Measurements from ENCODE around the gene ANKS1A.
A peak's percentile ranks its signal among the peaks of the same experiment; 100 is the strongest.

ANKS1A gene

DNA sequence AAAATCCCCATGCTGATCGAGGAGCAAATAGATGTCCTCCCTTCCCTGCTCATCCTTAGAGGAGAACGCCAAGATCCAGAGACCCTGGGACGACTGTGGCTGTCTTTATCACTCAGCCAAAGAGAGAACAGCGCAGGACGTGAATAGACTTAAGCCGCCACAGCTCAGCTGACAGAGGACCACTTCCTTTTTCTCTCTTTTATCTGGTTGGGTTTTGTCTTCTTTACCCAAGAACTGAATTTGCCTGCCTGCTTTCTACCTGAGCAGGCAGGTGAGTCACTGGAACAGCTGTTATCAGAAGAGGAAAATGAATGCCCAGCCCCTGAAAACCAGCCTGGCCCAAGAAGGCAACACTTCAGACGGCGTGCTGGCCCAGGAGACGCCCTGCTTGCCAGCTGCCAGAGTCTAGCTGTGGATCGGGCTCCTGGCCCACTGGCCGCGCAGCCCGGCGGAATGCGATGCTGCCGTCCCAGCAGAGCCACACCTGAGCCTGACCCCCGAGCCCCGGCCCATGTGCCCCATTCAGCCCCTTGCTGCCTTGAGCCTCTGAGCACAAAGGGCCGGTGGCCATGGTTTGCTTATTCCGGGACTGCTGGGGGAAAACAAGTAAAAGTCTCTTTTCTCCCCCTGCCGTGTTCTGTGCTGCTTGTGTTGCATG, 169.9 kb downstream of the ANKS1A start:
- no peaks in the 10 kb centered on the region for H3K9me3 Mint-ChIP-seq
- peaks cover 20% of the 10 kb centered on the region for H3K4me1 Mint-ChIP-seq
- no peak for DNase-seq
- H3K27ac Mint-ChIP-seq, result peak overlapping the region; percentile 8 to 76
- no peak overlapping the region for H3K4me3 Mint-ChIP-seq
- no peak for ATAC-seq
- no peaks in the 10 kb centered on the region for H3K27me3 Mint-ChIP-seq

DNA sequence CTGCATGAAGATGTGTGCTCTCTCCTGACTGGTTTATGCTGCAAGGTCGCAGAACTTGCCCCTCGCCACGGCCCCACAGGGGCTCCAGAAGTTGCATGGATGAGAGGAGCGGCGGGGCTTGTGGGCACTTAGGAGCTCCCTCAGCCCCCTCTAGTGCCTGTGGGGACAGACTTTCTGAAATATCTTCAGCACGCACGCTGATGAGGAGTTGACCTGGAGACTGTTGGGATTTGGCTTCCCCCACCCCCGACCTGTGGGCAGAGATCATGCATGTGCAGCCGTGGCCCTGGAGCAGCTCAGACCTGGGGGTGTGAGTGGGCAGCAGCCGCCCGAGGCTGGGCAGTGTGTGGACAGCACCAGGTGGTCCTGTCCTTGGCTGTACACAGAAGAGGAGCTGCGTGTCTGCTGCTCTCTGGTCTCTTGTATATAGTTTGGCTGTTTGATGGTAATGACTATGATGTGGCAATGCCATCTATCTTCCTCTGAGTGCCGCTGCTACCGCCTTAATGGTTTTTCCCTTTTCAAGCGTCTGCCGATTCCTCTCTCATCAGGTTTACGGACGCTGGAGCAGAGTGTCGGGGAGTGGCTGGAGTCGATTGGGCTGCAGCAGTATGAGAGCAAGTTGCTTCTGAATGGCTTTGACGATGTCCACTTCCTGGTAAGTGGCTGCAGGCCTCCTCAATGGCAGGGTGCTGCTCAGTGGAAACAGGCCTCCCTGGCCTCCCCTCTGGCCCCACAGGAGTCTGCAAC, 170.7 kb downstream of the ANKS1A start:
- Mint-ChIP-seq H3K9me3 (no peaks in the 10 kb centered on the region), H3K27me3 (no peaks in the 10 kb centered on the region), H3K4me1 (peaks cover 20% of the 10 kb centered on the region), H3K27ac (peak overlapping the region; percentile 48 to 58), H3K4me3 (no peak overlapping the region)
- DNase-seq, result no peak
- no peak for ATAC-seq

GRCh38 chr6:35061102-35061615, 172.1 kb downstream of the ANKS1A start:
- no peak overlapping the region for H3K27ac Mint-ChIP-seq
- H3K9me3 Mint-ChIP-seq, result no peaks in the 10 kb centered on the region
- H3K4me3 Mint-ChIP-seq, result no peak overlapping the region
- H3K27me3 Mint-ChIP-seq, result no peaks in the 10 kb centered on the region
- DNase-seq (no peak), ATAC-seq (no peak)
- H3K4me1 Mint-ChIP-seq, result peaks cover 20% of the 10 kb centered on the region

DNA sequence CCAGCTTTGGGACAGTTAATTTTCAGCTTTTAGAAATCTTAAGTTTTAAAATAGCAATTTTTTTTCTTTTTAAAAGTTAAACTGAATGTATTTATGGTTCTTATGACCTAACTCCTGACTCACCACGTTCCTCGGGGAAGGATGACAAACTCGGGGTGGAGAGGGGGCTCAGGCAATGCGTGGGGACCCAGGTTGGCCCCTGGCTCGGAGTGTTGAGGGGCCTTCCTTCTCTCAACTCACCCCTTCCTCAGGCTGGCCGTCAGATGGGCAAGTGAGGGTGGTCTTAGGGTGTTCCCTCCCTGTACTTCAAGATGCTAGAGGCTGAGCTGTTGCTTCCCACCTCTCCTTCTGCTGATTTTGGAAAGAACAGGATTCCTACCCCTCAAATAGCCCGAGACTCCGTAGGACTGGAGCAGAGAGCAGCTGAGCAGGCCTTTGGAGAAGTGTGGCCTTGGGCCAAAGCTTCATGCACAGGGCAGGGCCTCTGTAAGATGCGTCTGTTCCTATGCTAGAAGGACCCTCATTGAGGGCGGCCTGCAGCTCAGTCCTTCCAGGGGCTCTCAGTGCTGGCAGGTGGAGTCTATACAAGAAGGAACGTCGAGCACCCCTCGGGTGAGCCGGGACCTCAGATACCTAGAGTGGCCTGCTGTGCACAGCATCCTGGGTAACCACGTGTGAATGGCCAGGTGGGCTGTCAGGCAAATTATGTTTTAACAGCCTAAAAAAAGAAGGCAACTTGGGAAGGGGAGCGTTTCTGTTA, 172.8 kb downstream of the ANKS1A start:
- peaks cover 20% of the 10 kb centered on the region for H3K4me1 Mint-ChIP-seq
- H3K9me3 Mint-ChIP-seq, result no peaks in the 10 kb centered on the region
- H3K4me3 Mint-ChIP-seq, result no peak overlapping the region
- ATAC-seq, result no peak
- DNase-seq, result no peak
- no peaks in the 10 kb centered on the region for H3K27me3 Mint-ChIP-seq
- peak overlapping the region in 1 of 2 donors; percentile 8 for H3K27ac Mint-ChIP-seq

- Mint-ChIP-seq H3K9me3 (no peaks in the 10 kb centered on the region), H3K4me3 (no peak overlapping the region), H3K4me1 (peaks cover 20% of the 10 kb centered on the region), H3K27ac (no peak overlapping the region), H3K27me3 (no peaks in the 10 kb centered on the region)
- DNase-seq, result no peak
- no peak for ATAC-seq
Observed at GRCh38 chr6:35062676-35063574, 173.9 kb downstream of the ANKS1A start.

DNA sequence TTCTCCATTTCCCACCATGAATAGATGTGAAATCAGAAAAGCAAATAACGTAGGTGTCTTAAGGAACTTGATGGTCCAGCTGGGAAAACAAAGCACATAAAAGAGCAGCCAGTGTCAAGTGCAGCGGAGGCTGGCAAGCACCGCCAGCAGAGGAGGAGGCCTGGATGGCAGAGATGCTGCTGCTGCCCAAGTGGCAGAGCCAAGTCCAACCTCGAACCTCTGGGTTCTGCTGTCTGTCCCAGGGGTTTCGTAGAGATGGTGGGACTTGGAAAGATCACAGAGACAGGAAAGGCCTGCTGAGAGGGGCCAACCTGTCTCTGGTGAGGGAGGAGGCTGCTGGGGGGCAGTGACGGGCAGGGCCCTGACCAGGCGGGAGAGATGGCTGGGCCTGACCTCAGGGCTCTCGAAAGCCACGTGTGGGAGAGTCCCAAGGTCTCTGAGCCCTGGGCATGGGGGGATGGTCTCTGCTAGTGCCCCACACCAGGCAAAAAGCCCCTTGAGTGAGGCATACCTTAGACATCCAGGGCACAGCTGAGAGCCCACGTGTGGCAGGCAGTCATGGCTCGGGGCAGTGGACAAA, 174.7 kb downstream of the ANKS1A start:
- Mint-ChIP-seq H3K9me3 (no peaks in the 10 kb centered on the region), H3K27ac (peak overlapping the region in 1 of 2 donors; percentile 77), H3K4me1 (peaks cover 12% of the 10 kb centered on the region), H3K27me3 (no peaks in the 10 kb centered on the region), H3K4me3 (no peak overlapping the region)
- DNase-seq (no peak), ATAC-seq (no peak)

GRCh38 chr6:35064290-35064689, 175.2 kb downstream of the ANKS1A start:
- DNase-seq (no peak), ATAC-seq (no peak)
- H3K27me3 Mint-ChIP-seq, result no peaks in the 10 kb centered on the region
- peaks cover 7% of the 10 kb centered on the region for H3K4me1 Mint-ChIP-seq
- H3K9me3 Mint-ChIP-seq, result no peaks in the 10 kb centered on the region
- H3K27ac Mint-ChIP-seq, result peak overlapping the region in 1 of 2 donors; percentile 73
- H3K4me3 Mint-ChIP-seq, result no peak overlapping the region

DNA sequence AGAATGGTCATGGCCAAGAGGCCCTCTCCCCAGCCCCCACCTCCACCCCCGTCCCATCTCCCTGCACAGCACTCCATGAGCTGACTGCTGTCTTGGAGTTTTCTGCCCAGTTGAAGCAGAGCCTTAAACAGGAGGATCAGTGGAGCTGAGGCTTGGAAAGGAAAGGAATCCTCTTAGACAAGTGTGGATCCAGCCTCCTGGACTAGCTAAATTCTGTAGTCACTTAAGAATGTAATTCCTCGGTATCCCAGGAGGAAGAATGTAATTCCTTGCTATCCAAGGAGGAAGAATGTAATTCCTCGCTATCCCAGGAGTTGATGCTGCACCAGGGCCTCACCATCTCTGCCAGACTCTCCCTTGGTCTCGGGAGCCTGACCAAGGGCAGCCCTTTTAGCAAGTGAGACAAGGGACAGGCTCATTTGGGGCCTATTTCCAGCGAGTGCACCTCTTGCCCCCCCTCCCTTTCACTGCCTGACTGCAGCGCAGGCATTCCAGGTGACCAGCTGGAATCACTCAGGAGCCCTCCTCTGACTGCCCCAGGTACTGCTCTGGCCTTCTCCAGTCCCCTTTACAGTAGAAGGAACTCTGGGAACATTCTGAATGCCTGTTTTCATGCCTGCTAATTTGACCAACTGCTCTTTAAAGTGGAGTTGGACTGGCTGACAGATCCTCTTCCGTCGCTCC, 175.8 kb downstream of the ANKS1A start:
- peak overlapping the region in 1 of 2 donors; percentile 73 for H3K27ac Mint-ChIP-seq
- H3K4me3 Mint-ChIP-seq, result no peak overlapping the region
- H3K9me3 Mint-ChIP-seq, result no peaks in the 10 kb centered on the region
- H3K4me1 Mint-ChIP-seq, result peaks cover 7% of the 10 kb centered on the region
- ATAC-seq (no peak), DNase-seq (no peak)
- no peaks in the 10 kb centered on the region for H3K27me3 Mint-ChIP-seq

- Mint-ChIP-seq H3K9me3 (no peaks in the 10 kb centered on the region), H3K27ac (no peak overlapping the region), H3K27me3 (no peaks in the 10 kb centered on the region), H3K4me1 (peaks cover 7% of the 10 kb centered on the region), H3K4me3 (no peak overlapping the region)
- ATAC-seq, result no peak
- no peak for DNase-seq
Observed at GRCh38 chr6:35065441-35065800, 176.4 kb downstream of the ANKS1A start.

DNA sequence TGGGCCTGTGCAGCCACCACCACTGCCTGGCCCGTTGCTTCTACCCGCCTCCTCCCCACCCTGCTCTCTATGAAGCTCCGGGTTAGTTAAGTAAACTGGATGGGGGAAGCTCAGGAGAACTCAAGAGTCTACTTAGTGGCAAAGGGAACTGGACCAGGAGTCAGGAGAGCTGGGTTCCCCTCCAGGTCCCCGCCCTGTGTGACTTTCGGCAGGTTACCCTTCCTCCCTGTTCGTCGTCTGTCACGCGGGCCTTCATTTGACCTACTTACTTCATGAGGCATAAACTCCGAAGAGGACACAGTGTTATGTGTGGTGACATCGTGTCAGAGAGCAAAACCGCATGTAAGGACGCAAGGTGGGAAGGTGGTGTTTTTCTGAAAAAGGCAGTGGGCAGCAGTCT, 176.8 kb downstream of the ANKS1A start:
- Mint-ChIP-seq H3K27ac (no peak overlapping the region), H3K27me3 (no peaks in the 10 kb centered on the region), H3K9me3 (no peaks in the 10 kb centered on the region), H3K4me3 (no peak overlapping the region), H3K4me1 (peaks cover 7% of the 10 kb centered on the region)
- DNase-seq (no peak), ATAC-seq (no peak)

DNA sequence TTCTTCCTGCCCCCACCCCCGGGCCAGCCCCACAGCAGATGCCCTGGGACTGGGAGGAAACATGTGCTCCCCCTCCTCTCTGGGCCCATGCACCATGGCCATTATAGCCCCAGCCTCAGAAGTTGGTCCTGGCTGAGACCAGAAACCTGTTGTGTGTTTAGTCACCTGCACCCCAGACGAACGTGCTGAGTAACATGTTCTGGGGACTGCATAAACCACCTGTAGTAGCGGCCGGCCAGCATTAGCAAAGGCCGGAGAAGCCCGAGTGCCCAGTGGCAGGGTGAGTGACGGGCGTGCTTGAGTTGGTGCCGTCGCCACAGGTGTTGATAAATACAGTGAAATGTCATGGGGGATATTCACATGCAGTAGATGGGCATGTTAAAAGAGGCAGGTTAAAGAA, 178.2 kb downstream of the ANKS1A start:
- H3K27me3 Mint-ChIP-seq, result no peaks in the 10 kb centered on the region
- H3K4me1 Mint-ChIP-seq, result peaks cover 7% of the 10 kb centered on the region
- ATAC-seq, result no peak
- no peak overlapping the region for H3K27ac Mint-ChIP-seq
- no peak for DNase-seq
- H3K4me3 Mint-ChIP-seq, result no peak overlapping the region
- no peaks in the 10 kb centered on the region for H3K9me3 Mint-ChIP-seq

GRCh38 chr6:35068206-35068605, 179.2 kb downstream of the ANKS1A start:
- Mint-ChIP-seq H3K27me3 (no peaks in the 10 kb centered on the region), H3K27ac (peak overlapping the region; percentile 28 to 78), H3K4me1 (peaks cover 2% of the 10 kb centered on the region), H3K4me3 (no peak overlapping the region), H3K9me3 (no peaks in the 10 kb centered on the region)
- ATAC-seq (no peak), DNase-seq (no peak)

DNA sequence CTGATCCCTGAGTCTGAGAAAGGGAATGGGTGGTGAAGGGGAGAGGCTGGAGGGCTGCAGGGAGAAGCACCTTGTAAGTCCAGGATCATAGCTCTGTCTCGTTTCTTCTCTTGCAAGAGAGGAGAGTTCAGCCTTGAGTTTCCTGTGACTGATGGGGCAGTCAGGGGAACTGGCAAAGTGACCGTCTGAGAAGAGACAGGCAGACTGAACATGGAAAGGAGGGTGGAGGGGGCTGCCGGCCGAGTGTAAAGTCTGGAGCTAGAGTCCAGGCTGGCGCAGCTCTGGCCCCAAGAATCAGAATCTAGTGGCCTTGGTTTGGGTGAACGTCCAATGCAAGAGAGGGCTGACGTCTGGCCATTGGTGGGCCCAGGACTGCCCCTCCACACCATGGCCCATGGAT, 179.6 kb downstream of the ANKS1A start:
- no peak overlapping the region for H3K27ac Mint-ChIP-seq
- ATAC-seq (no peak), DNase-seq (no peak)
- H3K4me3 Mint-ChIP-seq, result no peak overlapping the region
- no peaks in the 10 kb centered on the region for H3K9me3 Mint-ChIP-seq
- no peaks in the 10 kb centered on the region for H3K4me1 Mint-ChIP-seq
- H3K27me3 Mint-ChIP-seq, result no peaks in the 10 kb centered on the region

DNA sequence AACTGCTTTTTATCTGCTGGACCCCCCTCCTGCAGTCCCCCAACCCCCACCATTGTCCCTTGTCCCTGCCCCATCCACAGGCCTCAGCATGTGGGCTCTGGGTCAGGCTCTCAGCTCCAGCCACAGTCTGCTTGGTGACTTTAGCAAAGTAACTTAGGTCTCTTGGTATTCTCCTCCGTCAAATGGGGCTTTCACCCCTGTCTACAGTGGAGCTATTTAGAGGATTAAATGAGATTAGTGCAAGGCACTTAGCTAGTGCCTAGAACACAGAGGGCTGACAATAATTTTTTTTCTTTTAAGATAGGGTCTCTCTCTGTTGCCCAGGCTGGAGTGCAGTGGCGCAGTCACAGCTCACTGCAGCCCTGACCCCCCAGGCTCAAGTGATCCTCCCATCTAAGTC, 180.2 kb downstream of the ANKS1A start:
- Mint-ChIP-seq H3K27ac (no peak overlapping the region), H3K4me1 (no peaks in the 10 kb centered on the region), H3K27me3 (no peaks in the 10 kb centered on the region), H3K9me3 (no peaks in the 10 kb centered on the region), H3K4me3 (no peak overlapping the region)
- no peak for ATAC-seq
- no peak for DNase-seq
